Left lung (tissue), 10 donors: ENCODE results near the gene XXYLT1. TPM values are rescaled to one million over a fixed set of nuclear protein-coding genes. Genes with fewer than 3 reads are reported as not detected.
"Not testable (repeated sequence)": the region's sequence is repeated elsewhere in the genome, so short reads cannot be mapped to it uniquely, and the experiment has no call there.

ENCODE experiments used
- ATAC-seq: fragments of 200-7000 bp; cut with Tn5 transposase; one replicate; pipeline ENCODE4 v1.9.1; 2020; ENCODE audit warnings: moderate library complexity
- DNase-seq, 4 donors: peaks; one replicate each; pipeline ENCODE4 v3.0.0-alpha.2; 2013 to 2020
- H3K27ac ChIP-seq, 2 donors: fragments of 200-600 bp; sonication (generic) in 1 of 2; one replicate each; pipeline versions ENCODE4 v1.5.0 to v1.8.0; 2020 to 2021
- H3K27me3 ChIP-seq, 2 donors: fragments of 200-600 bp; sonication (generic) in 1 of 2; one replicate each; pipeline versions ENCODE4 v1.5.0 to v1.8.0; 2020 to 2021
- H3K36me3 ChIP-seq, 2 donors: fragments of 200-600 bp; sonication (generic) in 1 of 2; one replicate each; pipeline versions ENCODE4 v1.5.0 to v1.8.0; 2020 to 2021
- H3K4me1 ChIP-seq, 2 donors: fragments of 200-600 bp; one replicate each; pipeline ENCODE4 v1.8.0; 2021
- H3K4me3 ChIP-seq, 2 donors: fragments of 200-600 bp; sonication (generic) in 1 of 2; one replicate each; pipeline versions ENCODE4 v1.5.0 to v1.8.0; 2020 to 2021; ENCODE audit warnings: mild to moderate bottlenecking in 1 of 2
- H3K9me3 ChIP-seq, 2 donors: fragments of 200-600 bp; sonication (generic) in 1 of 2; one replicate each; pipeline versions ENCODE4 v1.5.0 to v1.8.0; 2020 to 2021
- intact Hi-C, 2 donors: fragments of 100-400 bp; cut with DNase I; formaldehyde crosslinking; loops; one replicate each; pipeline versions ENCODE4 v1.11.2 to v1.14.2; 2022
- polyA plus RNA-seq, 6 donors: library from polyadenylated mRNA; unstranded; fragments of 120-200 nt; gene quantifications; one replicate each; pipeline ENCODE4 v1.2.1, GENCODE V29; 2013; ENCODE audit not compliant: insufficient read length in 6 of 6
- total RNA-seq, 2 donors: library from RNA; stranded (reverse); fragmentation: NEBNext Ultra II Directional; extraction: Animal tissue kit (Norgen Biotek cat#: 25700); gene quantifications; one replicate each; pipeline ENCODE4 v1.2.1, GENCODE V29; 2021
- TF ChIP-seq, protein P1 (sequence below), 2 donors: fragments of 200-600 bp; sonication (generic) in 1 of 2; IDR thresholded peaks; one replicate each; pipeline versions ENCODE4 v1.5.0 to v1.8.0; 2021; ENCODE audit warnings: antibody characterized with exemption in 2 of 2
- donor health status: DM: no; HTN: yes; CAD: no.
- donor health status: DM: no; HTN: no; CAD: no.

Gene XXYLT1
- total and polyA plus RNA-seq, 8 donors, result 11.3 to 31.1 (median 25.5) TPM

DNA sequence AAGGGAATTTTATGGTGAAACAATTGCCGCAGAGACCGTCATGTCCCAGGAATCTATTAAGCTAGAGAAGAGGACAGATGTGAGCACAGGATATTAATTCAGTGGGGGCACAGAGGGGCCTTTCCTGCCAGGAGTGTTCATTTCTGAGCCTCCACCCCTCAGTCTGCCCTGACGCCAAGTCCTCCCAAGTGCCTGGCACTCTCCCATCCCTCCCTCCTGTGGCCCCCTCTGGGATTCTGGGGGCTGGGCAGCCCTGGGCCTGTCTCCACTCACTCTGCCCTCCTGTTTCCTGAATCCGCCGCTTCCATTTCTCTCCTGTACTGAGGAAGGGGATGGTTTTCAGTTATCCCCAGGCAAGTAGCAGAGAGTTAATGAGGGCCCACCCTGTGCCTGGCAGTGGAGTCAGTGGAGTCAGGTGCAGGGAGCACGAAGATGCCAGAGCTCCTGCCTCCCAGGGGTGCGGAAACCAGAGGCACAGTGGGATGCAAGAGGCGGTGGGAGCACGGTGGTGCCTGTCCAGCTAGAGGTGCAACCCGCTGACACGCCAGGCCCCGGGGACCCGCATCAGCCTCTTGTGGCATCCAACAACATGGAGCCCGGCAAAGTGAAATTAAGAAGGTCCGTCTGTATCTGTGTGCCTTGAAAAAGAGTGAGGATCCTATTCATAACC is 212.5 kb downstream of the XXYLT1 start:
- Histone ChIP-seq H3K27me3 (no peaks in the 10 kb centered on the region), H3K9me3 (no peaks in the 10 kb centered on the region), H3K4me1 (peaks cover 0 to 8% of the 10 kb centered on the region in 2 donors), H3K36me3 (no peaks in the 10 kb centered on the region), H3K4me3 (no peak overlapping the region), H3K27ac (no peak overlapping the region)
- ATAC-seq (no peak), DNase-seq (peak in 1 of 4 donors; percentile 21)
- TF ChIP-seq, protein P1, sequence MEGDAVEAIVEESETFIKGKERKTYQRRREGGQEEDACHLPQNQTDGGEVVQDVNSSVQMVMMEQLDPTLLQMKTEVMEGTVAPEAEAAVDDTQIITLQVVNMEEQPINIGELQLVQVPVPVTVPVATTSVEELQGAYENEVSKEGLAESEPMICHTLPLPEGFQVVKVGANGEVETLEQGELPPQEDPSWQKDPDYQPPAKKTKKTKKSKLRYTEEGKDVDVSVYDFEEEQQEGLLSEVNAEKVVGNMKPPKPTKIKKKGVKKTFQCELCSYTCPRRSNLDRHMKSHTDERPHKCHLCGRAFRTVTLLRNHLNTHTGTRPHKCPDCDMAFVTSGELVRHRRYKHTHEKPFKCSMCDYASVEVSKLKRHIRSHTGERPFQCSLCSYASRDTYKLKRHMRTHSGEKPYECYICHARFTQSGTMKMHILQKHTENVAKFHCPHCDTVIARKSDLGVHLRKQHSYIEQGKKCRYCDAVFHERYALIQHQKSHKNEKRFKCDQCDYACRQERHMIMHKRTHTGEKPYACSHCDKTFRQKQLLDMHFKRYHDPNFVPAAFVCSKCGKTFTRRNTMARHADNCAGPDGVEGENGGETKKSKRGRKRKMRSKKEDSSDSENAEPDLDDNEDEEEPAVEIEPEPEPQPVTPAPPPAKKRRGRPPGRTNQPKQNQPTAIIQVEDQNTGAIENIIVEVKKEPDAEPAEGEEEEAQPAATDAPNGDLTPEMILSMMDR (IDR thresholded peaks at IDR 0.05), result no peak
- intact Hi-C loops, result no loop called here

DNA sequence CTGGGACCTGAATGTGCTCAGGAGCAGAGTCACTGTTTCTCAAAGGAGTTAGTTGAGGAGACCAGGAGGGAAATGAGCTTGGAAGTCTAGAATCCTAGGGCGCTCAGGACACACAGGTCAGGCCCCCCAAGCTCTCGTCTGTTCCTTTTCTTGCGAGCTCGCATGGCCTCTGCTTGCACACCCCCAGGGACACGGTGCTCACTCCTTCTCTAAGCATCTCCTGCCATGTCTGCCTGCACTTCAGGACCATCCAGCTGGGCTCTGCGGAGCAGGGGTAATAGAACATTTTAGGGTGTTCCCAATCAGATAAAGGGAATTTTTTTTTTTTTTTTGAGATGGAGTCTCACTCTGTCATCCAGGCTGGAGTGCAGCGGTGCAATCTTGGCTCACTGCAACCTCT is 213.2 kb downstream of the XXYLT1 start:
- Histone ChIP-seq H3K27ac (no peak overlapping the region), H3K27me3 (no peaks in the 10 kb centered on the region), H3K4me1 (peaks cover 0 to 8% of the 10 kb centered on the region in 2 donors), H3K9me3 (no peaks in the 10 kb centered on the region), H3K36me3 (no peaks in the 10 kb centered on the region), H3K4me3 (no peak overlapping the region)
- DNase-seq (peak in 1 of 4 donors; percentile 22), ATAC-seq (no peak)
- TF ChIP-seq, protein P1 (IDR thresholded peaks at IDR 0.05), result no peak
- intact Hi-C loops, result no loop called here

DNA sequence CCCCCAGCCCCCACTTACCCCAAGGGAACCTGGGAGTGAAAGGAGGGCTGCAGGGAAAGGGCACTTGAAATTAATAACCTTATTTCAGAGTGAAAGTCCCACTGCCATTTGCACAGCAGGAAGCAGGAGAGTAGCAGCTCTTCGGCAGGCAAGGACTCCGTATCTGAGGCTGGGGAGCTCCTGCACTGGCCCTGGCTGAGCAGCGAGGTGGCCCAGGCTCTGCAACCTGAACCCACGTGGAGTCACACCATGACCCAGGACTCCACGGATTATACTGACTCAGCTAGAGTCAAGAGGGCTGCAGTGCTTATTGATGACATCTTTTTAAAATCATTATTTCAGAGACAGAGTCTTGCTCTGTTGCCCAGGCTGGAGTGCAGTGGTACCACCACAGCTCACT is 214.5 kb downstream of the XXYLT1 start:
- Histone ChIP-seq H3K4me3 (no peak overlapping the region), H3K9me3 (no peaks in the 10 kb centered on the region), H3K4me1 (peaks cover 0 to 8% of the 10 kb centered on the region in 2 donors), H3K27me3 (no peaks in the 10 kb centered on the region), H3K27ac (no peak overlapping the region), H3K36me3 (no peaks in the 10 kb centered on the region)
- intact Hi-C loops, result no loop called here
- DNase-seq, result peak in 1 of 4 donors; percentile 14
- TF ChIP-seq, protein P1 (IDR thresholded peaks at IDR 0.05), result no peak
- ATAC-seq, result no peak

DNA sequence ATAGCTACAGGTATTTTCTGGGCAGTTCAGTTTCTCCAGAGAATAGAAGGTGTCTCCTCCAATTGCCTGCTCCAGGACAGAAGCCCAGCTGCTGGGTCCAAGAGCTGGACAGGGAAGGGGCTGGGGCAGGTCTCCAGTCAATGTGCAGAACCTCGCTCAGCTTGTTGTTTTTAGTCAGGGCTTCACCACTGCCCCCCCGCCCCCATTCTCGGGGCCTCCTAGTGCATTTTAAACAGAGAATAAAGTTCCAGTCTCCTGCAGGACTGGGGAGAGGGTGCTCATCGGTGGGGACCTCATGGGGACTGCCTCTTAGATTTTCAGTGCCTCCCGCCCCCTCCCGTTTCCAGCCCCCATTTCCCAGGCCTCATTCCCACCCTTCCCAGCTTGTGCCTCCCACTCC is 216.6 kb downstream of the XXYLT1 start:
- Histone ChIP-seq H3K9me3 (no peaks in the 10 kb centered on the region), H3K27me3 (no peaks in the 10 kb centered on the region), H3K4me1 (peaks cover 0 to 8% of the 10 kb centered on the region in 2 donors), H3K4me3 (no peak overlapping the region), H3K27ac (no peak overlapping the region), H3K36me3 (no peaks in the 10 kb centered on the region)
- intact Hi-C loops, result no loop called here
- ATAC-seq (no peak), DNase-seq (peak in 1 of 4 donors; percentile 9)
- TF ChIP-seq, protein P1 (IDR thresholded peaks at IDR 0.05), result no peak

DNA sequence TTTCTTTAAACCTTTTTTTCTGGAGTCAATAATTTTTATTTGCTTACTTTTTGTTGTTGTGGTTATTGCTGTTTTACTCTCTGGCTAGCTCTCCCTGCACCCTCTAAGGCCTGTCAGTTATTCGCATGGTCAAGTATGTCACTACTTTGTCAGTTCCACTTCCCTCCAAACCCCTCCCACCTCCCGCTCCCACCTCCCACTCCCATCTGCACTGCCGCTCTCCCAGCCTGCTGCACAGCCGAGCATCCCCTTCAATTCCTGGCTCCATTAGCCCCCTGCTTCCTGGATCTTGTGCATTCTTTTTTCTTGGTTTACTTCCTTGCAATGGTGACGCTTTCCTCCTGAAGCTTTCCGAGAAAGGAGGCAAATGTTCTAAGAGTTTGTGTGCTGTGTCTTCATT is 218.0 kb downstream of the XXYLT1 start:
- no peak overlapping the region for H3K27ac ChIP-seq
- H3K9me3 ChIP-seq, result no peaks in the 10 kb centered on the region
- no peaks in the 10 kb centered on the region for H3K4me1 ChIP-seq
- TF ChIP-seq, protein P1 (IDR thresholded peaks at IDR 0.05), result no peak
- no peak for ATAC-seq
- DNase-seq, result peak in 1 of 4 donors; percentile 2
- intact Hi-C loops, result no loop called here
- H3K36me3 ChIP-seq, result no peaks in the 10 kb centered on the region
- no peak overlapping the region for H3K4me3 ChIP-seq
- H3K27me3 ChIP-seq, result no peaks in the 10 kb centered on the region

DNA sequence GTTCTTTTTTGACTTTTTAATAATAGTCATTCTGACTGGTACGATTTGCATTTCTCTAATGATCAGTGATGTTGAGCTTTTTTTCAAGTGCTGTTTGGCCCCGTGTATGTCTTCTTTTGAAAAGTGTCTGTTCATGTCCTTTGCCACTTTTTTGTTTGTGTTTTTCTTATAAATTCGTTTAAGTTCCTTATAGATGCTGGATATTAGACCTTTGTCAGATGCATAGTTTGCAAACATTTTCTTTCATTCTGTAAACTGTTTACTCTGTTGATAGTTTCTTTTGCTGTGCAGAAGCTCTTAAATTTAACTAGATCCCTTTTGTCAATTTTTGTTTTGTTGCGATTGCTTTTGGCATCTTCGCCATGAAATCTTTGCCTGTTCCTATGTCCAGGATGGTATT is 220.7 kb downstream of the XXYLT1 start:
- DNase-seq, H3K36me3 ChIP-seq, H3K27ac ChIP-seq, H3K9me3 ChIP-seq, H3K27me3 ChIP-seq, H3K4me1 ChIP-seq, H3K4me3 ChIP-seq, ATAC-seq, intact Hi-C loops: not testable (repeated sequence)
